HG03103 (cell line): Measurements from ENCODE around the gene MIDN.

Experiments used
- ATAC-seq: cut with Tn5 transposase; IDR thresholded peaks from one replicate; pipeline ENCODE4 v1.9.1; 2021; ENCODE audit warnings: low read depth; ENCODE audit not compliant: unreplicated experiment

Gene MIDN

DNA sequence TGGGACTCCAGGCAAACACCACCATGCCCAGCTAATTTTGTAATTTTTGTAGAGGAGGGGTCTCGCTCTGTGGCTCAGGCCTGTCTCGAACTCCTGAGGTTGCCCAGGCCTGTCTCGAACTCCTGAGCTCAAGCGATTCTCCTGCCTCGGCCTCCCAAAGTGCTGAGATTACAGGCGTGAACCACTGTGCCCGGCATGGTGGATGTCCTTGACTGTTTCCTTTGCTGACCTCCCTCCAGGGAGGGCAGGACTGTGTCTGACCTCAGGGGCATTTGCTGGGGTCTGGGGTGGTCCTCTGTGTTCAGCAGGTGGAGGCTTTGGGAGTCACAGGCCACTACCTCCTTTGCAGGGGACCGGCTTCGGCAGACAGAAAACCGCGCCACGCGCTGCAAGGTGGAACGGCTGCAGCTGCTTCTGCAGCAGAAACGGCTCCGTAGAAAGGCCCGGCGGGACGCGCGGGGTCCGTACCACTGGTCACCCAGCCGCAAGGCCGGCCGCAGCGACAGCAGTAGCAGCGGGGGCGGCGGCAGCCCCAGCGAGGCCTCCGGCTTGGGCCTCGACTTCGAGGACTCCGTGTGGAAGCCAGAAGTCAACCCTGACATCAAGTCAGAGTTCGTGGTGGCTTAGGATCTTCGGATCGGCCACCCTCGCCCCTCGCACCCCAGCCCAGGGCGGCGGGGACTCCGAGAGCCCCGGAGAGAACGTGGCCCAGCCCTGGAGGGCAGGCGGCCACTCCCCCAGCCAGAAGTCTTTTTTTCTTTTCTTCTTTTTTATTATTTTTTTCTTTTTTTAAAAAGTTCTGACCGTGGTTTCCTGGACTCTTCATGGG lies 8.5 kb downstream of the MIDN start:
- ATAC-seq = no peak

DNA sequence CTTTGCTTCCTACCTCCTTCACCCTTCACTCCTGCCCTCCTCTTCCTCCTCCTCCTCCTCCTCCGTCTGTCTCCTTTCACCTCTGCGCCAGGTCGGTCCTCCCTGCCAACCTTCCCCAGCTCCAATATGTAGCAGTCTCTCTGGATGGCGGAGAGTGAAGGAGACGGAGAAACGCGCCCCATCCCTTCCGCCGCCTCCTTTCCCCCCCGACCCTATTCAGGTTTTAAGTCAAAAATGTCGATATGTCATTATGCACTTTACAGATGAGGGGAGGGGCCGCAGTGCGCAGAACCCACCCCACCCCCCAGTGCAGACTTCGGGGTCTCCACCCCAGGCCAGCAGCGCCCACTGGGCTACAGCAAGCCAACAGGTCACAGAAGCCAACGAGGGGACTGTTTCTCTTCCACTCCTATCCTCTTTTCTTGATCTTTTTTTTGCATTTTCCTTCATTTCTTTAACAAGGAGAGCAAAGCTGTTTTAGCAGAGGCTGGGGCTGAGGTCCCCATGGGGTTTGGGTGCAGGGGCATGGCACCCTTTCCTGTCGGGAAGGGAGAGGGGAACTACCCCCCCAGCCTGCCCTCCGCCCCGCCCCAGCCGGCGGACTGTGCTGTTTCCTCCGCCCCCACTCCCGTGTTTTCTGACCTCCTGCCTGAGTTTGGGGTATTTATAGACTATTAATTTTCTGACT lies 9.2 kb downstream of the MIDN start:
- ATAC-seq = no peak

DNA sequence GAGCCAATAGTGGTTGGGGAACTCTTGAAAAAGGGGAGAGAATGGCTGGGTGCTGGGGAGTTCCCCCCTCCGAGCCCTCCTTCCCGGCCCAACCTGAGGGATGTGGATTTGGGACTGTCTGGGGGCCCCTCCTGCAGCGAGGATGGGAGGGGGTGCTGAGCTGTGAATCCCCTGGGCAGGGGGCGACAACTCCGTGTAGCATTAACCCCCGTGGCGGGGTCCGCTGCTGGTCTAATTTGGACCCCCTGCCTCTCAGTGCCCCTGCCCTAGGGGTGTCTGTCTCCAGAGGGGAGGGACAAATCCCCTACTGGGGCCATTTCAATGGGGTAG lies 9.7 kb downstream of the MIDN start:
- no peak for ATAC-seq

DNA sequence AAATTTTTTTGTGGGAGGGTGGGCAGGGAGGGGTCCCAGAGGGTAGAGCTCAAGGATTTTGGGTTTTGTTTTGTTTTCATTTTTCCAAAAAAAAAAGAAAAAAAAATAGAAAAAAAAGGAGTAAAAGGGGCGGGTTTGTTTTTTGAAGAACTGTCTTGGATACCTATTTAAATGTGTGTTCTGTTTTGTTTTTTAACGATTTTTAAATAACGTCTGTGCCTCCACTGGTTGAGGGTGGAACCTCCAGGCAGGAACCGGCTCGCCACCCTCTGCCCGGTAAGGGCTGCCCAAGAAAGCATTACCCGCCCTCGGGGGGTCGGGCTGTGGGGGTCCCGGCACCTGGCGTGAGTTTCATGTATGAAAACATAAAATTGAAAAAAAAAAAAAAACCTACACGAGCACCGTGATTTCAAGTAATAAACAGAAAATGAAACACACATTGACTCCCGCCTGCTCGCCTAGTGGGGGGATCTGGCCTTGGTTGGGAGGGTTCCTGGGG lies 10.4 kb downstream of the MIDN start:
- no peak for ATAC-seq

DNA sequence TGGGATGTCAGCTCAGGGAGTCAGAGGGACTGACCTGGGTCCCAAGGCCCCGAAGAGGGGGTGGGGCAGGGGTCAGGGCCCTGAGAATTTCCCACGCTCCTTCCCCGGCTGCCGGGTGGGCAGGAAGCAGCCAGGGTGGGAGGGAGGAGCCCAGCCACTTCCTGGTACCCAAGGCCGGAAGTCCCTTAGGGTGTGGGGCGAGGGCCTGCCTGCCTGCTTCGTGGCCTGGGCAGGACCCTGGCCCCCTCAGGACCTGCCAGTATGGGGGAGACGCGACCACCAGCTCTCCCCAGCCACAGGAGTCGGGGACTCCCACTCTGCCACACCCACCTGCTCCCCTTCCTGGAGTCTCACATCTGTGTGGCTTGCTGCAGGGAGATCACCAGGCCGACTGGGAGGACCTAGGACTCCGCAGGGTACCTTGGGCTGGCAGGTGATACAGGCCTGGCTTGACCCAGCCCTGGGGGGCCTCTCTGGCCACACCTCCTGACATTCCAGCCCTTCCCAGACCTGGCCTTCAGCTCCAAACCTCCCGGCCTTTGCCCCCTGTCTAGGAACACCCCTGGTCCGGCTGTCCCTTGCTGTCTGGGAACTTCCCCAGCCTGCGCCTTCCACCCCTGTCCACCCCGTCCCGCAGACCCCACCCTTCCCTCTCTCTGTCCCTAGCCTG lies 11.0 kb downstream of the MIDN start:
- peak; percentile 29 for ATAC-seq

DNA sequence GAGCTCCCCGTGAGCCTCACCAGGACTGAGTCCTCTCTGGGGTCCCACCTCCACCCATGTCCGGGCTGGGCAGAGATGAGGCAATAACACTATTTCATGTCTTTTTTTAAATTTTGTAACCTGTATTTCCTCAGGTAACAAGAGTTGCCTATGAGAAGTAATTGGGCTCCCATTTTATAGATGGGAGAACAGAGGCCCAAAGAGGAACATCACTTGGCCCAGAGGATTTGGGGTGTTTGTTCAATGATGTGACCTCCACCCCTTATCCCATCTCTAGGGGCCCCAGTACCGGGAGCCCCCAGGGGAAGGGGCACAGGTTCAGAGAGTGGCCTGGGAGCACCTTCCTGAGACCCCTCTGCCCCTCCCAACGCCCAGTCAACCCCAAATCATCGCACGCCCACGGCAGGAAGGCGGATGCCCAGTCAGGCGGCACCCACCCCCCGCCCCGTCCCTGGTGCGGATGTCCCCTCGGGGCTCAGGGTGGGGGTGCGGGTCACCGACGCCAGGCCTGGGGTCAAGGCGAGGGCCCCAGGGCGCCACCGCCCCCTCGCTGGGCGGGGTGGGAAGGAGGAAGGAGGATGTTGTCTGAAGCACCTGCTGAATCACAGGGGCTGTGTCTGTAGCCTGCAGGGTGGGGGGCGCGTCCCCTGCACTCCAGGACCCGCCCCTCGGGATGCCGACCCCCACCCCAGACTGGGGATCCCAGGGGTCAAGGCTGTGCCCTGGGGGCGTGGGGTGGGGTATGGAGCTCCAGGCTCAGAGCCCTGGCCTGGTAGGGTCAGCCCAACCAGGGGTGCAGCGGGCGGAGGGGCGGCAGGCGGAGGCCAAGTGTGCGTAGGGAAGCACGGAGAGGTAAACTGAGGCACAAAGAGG lies 11.7 kb downstream of the MIDN start:
- ATAC-seq = no peak

DNA sequence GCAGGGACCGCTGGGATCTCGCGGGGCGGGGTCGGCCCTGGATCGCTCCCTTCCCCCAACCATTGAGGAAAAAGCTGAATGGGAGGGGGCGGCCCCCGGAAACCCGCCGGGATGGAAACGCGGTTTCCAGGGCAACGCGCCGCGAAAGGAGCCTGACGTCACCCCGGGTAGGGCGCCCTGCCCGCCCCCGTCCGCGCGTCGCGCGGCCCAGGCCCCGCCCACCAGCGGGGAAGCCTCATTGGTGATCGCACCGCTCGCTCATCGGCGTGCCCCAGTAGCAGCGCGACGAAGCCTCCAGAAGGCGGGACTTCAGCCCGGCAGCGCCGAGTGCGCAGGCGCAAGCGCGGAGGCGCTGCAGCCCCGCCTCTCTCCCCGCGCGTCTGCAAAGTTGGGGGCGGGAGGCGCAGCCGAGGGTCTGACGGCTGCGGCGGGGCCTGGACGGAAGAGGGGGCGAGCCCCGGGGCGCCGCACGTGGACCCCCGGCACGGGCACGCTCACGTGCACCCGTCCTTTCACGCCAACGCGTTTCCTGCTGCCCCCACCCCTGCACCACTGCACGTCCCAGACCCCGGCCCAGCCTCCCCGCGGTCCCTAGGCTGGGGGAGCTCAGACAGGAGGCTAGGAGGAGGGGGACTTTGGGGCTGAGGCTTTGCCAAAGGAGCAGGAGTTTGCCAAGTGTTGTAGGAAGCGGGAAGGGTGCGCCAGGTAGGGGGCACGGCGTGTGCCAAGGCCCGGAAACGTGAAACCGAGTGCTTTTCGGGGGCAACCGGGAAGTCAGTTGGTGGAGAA lies 12.6 kb downstream of the MIDN start:
- ATAC-seq = peak; percentile 54

DNA sequence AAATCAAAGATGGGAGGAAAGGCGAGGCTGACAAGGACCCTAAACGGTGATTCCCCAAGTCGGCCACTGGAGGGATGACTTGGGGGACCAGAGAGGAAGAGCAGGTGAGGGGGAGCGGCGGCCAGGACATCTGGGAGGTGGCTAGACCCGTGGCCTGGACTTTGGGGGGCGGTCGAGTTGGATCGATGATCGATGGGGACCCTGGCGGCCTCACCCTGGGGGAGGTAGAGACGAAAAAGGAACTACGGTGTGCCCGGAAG lies 13.1 kb downstream of the MIDN start:
- ATAC-seq = no peak

DNA sequence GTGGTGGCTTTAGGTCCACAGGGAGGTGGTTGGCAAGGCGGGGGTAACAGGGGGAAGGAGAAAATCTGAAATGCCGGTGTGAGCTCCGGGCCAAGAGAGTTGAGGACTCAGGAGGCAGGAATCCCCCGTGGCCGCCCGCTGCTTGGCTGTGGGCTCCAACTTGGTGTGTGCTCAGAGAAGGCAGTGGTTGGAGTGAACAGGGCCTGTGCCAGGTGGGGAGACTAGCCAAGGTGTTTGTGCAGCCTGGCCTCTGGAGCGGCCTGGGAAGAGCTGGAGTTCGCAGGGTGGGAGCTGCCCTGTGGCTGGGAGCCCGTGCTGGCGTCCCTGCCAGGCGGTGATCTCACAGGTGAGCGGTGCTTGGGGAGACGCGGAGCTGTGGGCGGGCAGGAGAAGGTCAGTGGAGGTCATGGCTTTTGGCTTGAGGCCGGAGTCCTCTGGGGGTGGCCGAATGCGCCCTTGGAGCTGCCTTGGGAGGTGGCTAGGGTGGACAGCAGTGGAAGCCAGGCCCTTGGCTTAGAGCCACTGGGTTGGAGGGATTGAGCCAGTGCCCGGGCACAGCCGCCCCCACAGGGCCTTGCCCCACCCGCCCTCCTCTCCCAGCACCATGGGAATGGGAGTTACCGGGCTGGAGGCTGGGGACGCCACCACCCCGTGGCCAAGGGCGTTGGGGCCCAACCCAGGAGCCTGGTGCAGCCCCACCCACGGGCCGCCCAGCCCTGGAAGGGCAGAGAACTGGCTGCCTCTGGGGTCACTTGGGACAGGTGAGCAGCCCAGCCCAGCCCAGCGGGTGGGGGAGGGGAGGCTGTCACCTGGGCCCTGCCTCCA lies 13.6 kb downstream of the MIDN start:
- no peak for ATAC-seq

DNA sequence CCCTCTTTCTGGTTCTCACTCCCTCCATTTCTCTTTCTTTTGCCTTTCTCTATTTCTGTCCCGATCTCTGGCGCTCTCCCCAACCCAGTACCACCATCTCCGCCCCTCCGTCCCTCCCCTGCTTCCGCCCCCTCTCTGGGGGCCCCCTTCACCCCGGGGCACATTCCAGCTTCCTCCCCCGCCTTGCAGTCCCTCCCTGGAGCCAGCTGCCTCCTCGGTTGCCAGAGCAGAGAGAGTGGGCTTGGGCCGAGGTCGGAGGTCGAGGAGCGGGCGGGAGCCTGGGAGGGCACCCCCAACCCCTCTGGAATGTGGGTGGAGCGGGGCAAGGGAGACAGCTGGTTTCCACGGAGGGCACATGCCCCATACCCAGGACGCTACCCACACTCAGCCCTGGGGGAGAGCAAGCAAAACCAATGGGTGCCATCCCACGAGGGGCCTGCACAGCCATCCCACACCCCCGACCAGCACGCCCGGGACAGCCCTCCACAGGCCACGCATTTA lies 14.3 kb downstream of the MIDN start:
- no peak for ATAC-seq

DNA sequence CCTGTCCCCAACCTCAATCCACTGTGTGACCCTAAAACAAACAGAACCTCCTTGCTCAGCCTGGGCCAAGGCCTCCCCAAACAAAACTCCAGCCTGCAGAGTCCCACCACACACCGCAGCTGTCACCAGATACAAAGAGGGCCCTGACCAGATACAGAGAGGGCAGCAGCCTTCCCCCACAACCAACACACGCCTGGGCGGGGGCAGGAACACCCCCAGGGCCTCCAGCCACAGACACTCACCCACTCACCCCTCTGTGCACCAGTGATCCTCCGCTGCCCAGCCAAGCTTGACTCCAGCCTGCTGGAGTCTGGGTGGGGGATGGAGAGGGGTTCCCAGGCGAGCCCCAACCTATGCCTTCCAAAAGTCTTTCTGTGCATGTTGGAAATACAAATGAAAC lies 14.8 kb downstream of the MIDN start:
- ATAC-seq = no peak

DNA sequence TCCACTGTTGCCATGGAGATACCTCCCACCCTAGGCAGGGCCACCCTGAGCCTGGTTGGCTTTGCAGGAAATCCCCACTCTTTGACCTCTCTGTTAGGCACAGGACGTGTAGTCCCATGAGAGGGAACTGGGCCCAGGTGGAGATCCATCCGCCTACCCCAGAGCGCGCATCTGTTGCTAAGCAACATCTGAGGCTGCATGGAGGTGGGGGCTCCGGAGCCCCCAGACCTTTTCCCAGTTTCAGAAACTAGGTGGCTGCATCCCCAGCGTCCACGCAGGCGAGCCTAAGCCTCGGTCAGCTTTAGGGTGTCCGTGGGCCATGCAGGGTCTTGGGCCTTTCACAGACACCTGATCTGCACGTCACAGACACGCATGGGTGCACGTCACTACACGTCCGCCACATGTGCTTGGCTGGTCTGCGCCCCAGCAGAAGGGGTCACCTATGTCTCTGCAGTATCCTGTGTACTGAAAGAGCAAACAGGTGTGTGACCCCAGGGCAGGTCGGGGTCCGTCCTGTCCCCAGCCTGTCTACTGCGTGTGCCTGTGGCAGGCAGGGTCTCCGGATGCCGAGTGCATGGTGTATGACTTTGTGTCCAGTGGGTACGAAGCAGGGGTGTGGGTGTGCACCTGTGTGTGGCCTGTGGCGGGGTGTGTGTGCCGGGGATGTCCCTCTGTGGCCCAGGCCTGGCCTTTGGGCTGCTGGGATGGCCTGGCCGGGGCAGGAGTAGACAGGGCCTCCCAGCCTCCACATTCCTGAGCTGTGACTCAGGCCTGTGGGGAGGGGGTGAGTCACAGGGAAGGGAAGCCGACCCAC lies 16.6 kb downstream of the MIDN start:
- no peak for ATAC-seq

DNA sequence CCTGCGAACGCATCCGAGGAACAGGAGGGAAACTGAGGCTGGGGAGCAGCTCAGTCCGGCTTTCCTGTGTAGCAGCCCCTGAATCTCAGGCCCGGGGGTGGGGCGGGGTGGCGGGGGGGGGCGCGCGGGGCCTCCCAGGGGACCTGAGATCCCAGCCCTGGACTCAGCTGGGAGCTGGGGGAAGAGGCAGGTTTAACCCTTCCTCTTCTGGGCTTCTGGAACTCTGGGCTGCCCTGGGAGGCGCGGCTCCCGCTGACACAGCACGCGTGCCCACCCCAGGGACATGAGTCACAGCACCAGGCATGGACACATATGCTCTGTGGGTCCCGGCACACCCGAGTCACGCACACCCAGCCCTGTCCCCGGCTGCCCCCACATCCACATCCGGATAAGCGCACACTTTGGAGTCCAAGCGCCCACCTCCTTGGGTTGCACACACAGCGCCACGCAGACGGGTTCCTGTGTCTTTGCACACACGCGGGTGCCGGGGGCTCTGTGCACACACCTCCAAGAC lies 17.3 kb downstream of the MIDN start:
- ATAC-seq = no peak

DNA sequence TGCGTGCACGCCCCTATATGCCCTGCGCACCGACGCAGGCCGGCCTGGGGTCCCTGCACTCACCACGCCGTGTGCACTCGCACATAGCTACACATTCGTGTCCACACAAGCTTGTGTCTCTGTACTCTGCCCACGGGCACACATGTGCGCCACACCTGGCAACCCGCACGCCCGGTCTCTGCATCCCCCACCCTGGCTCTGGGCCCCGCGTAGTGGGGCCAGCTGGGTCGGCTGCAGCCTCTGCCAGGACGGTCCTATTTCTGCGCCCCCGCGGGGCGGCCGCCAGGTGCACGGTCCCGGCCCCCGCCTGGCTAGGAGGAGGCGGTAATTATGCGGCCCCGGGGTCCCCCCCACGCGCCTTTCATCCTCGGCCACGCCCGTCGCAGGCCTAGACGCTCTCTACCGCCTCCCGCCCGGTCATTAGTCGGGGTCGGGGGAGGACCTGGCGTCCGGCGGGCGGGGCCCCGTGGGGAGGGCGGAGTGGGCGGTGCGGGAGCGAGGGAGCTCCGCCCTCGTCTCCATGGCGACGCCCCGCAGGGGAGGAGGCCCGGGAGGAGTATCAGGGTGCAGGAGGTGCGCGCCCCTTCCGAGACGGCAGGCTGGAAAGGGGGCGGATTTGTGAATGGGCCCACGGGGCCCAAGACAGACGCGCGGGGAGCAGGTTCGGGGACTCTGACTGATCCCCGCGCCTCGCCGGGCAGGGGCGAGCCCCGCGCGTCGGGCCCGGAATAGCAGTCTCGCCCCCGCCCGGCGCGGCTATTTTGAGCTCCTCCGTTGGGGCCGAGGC lies 17.9 kb downstream of the MIDN start:
- no peak for ATAC-seq

DNA sequence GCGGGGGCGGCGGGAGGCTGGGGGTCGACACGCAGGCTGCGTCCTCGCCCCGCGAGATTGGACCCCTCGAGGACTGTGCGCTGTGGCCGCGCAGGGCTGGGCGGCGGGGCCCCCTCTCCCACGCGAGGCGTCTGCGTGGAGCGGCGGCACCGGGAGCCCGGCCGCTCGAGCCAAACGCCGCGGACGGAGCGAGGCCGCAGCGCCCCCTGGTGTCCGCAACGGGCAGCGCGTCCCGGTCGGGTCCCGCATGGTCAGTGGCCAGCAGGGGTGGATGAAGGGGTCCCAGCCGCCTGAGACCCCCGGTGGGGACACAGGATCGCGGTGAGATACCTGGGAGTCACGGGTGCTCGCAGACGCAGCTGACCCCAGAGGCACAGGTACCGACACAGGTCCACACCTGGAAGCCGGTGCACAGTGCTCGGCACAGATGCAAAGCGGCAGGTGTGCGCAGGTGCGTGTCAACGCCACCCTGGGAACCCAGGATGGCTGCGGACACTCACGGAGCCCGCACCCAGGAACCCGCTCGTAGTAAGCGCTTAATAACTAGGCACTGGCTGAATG lies 18.6 kb downstream of the MIDN start:
- no peak for ATAC-seq

DNA sequence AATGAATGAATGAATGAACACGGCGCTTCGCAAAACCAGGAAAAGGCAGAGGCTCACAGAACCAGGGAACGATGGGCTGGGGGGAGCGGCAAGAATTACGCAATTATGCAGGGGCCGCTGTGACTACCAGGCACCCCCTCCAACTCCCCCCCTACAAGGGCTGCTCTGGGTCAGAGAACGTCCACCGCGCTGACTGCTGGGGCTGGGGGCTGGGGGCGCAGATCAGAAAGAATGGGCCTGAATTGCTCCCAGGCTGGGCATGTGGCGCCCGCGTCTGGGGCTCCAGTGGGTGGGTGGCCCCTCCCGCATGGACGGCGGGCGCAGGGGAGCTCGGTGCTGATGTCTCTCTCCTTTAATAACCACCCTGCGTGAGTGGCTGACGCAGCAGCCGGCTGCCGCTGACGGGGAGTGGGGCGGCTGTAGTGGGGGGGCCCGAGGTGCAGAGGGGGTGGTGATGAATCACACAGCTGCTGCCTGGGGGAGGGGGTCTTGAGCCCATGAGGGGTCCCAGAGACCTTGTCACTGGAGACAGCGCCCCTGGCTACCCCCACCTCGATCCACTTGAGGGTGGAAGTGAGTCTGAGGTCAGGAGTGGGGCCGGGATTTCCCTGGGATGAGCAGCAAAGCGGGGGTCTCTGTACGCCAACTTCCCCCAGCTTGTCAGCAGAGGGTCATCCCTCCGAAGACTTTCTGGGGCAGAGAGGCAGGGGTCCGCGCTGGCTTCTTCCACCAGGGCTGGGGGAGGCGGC lies 19.3 kb downstream of the MIDN start:
- ATAC-seq = no peak
